Right ventricle myocardium superior (tissue), 1 donor: Measurements from ENCODE around the gene SLC16A4. TPM values are rescaled to one million over a fixed set of nuclear protein-coding genes. Genes with fewer than 3 reads are reported as not detected.
"Not testable (repeated sequence)": the region's sequence is repeated elsewhere in the genome, so short reads cannot be mapped to it uniquely, and the experiment has no call there.

Experiments used
- ATAC-seq: fragments of 200-7000 bp; cut with Tn5 transposase; one replicate; pipeline ENCODE4 v1.9.1; 2020; ENCODE audit warnings: mild to moderate bottlenecking; ENCODE audit not compliant: poor library complexity
- DNase-seq: peaks from one replicate; pipeline ENCODE4 v3.0.0-alpha.2; 2020
- intact Hi-C: fragments of 100-400 bp; cut with DNase I; formaldehyde crosslinking; loops from one replicate; pipeline ENCODE4 v1.11.2; 2022
- long read RNA-seq: library from polyadenylated mRNA; unstranded; transcript quantifications from one replicate; pipeline ENCODE4 v2.0.0, GENCODE V29; 2021
- total RNA-seq: library from RNA; stranded (reverse); fragmentation: NEBNext Ultra II Directional; extraction: Animal tissue kit (Norgen Biotek cat#: 25700); gene quantifications from one replicate; pipeline ENCODE4 v1.2.1, GENCODE V29; 2021
- donor health status: DM: no; HTN: yes; CAD: no; lungs with severe emphysema.

Gene SLC16A4
- total RNA-seq, result 3.4 TPM
- long read RNA-seq, partial matches to known transcripts, result 0 of 5 reads
- long read RNA-seq, other reads (novel, unspliced or antisense), result 0 of 5 reads

GRCh38 chr1:110390692-110391245 is at the start of gene SLC16A4:
Gene SLC16A4 (minus strand): TSS chr1:110391026. CDS start chr1:110389323, 1,703 bp downstream.
- ATAC-seq (peak; percentile 78), DNase-seq (no peak)
- intact Hi-C loops, result no loop called here

GRCh38 chr1:110439873-110440272 is 49.0 kb upstream of the SLC16A4 start:
- intact Hi-C loops, DNase-seq, ATAC-seq: not testable (repeated sequence)

DNA sequence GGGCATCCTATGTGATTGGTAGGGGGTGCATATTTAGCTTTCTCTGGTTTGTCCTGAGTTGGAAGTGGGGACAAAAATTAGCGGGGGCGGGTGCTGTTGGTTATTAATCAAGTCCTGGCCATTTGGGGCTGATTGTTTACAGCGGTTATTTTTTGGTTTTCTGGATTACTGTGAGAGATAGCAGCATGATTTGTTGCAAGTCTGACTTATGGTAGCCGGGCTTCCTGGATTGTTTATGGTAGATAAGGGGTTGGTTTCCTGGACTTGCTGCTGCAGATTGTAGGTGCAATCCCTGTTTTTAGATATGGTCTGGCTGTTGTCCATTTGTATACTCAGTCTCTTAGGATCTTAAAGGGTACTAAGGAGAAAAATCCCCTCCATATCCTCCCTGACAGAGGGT is 48.1 kb upstream of the SLC16A4 start:
- DNase-seq, result no peak
- intact Hi-C loops, result no loop called here
- no peak for ATAC-seq

- ATAC-seq, DNase-seq, intact Hi-C loops: not testable (repeated sequence)
Measured at GRCh38 chr1:110437645-110438299, 46.9 kb upstream of the SLC16A4 start.

- DNase-seq (no peak), ATAC-seq (no peak)
- intact Hi-C loops, result no loop called here
Measured at GRCh38 chr1:110436635-110437034, 45.8 kb upstream of the SLC16A4 start.

- peak; percentile 59 for ATAC-seq
- intact Hi-C loops, result no loop called here
- no peak for DNase-seq
Measured at GRCh38 chr1:110434946-110435345, 44.1 kb upstream of the SLC16A4 start.

- peak; percentile 95 for ATAC-seq
- intact Hi-C loops, result no loop called here
- peak; percentile 63 for DNase-seq
Measured at GRCh38 chr1:110433803-110434202, 43.0 kb upstream of the SLC16A4 start.

DNA sequence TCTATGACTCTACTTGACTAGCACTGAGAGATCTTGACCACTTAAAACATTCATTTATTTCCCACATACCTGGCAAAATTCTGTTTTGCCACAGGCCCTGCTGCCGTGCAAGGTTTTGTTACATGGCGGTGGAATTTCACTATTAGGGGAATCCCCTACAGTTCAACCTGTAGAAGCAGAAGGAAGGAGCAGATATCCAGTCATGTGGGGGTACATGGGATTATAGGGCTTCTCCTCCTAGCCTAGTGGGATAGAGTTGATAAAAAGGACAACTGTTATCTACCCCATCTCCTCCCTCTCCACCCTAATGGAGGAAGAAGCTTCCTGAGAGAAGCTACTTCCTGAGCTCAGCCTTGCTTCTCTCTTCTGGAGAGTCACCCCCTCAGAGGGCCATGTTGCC is 42.4 kb upstream of the SLC16A4 start:
- ATAC-seq (no peak), DNase-seq (no peak)
- intact Hi-C loops, result no loop called here

DNA sequence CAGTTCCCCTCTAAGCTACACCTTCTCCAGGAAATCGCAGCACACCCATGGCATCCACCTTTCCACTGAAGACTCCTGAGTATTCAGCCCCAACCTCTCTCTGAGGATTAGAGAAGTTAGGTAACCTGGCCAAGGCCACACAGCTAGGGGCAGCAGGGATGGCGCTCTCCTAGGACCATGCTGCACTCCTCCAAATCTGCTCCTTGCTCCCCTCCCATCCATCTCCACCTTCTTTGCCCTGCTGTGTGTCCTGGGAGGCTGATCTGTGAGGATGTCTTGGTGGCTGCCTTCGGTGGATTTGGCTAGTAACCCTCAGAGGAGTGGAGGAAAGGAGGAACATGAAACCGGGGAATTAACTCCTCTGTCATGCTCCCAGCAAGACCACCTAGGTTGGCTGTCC is 40.1 kb upstream of the SLC16A4 start:
- intact Hi-C loops, result no loop called here
- DNase-seq (no peak), ATAC-seq (no peak)

DNA sequence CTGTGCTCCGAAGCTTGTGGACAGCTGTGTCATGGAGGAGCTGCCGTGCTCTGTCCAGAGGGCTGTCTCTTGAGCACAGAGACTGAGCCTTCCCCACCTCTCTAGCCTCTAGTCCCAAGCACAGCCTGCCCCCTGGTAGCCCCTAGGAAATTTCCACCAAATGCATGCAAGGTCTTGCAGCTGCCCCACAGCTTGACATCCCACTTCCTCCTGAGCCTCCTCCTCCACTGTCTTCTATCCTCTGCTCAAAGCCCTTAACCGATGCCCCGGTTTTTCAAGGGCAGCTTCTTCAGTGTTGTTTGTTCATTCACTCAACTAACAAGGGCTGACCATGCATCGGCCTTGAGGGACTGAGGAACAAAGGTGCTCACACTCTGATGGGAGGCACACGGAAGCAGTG is 39.5 kb upstream of the SLC16A4 start:
- intact Hi-C loops, result no loop called here
- ATAC-seq (no peak), DNase-seq (no peak)

DNA sequence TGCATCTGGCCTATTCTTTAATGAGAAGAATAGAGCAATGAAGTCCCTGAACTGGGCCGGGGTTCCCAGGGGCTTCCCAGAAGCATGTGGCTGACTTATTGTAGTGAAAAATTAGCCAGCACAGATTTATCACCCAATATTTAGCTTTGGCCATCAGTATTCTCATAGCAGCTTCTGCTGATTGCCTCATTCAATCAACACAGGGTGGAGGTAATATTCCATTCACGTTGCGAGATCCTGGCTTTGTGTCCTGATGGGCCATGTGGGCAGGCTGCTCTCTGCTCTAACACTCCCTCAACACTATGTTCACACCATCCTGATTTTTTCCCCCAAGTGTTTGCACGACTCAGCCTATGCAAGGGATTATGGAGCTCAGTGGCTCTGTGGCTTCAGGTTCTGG is 38.1 kb upstream of the SLC16A4 start:
- DNase-seq, result no peak
- ATAC-seq, result no peak
- intact Hi-C loops, result no loop called here

DNA sequence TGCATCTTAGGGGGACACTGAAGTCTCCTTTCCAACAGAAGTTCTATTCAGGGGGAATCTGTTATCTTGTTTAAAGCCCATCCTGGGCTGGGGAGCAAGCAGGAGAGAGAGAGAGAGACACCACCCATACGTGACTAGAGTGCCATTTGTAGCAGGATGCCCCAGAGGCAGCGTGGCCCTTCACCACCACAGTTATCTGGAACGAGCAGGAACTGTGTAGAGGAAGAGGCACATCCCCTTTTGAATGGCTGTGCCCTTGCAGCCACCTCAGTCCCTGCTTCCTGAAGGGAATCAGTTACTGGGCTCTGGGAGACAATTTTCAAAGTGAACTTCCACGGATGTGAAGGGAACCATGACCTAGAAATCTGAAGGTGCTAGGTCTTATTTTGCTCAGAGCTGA is 36.0 kb upstream of the SLC16A4 start:
- intact Hi-C loops, result no loop called here
- ATAC-seq, result no peak

GRCh38 chr1:110425612-110426152 is 34.9 kb upstream of the SLC16A4 start:
- intact Hi-C loops, result no loop called here
- DNase-seq (peak; percentile 81), ATAC-seq (peak; percentile 77)

More for the DNA sequence above, 36.0 kb upstream of the SLC16A4 start:
- DNase-seq, result no peak

GRCh38 chr1:110424699-110425611 is 34.1 kb upstream of the SLC16A4 start:
- peak; percentile 66 for ATAC-seq
- DNase-seq, result no peak
- intact Hi-C loops, result no loop called here

- intact Hi-C loops, result no loop called here
- ATAC-seq (no peak), DNase-seq (no peak)
Measured at GRCh38 chr1:110420874-110421793, 30.3 kb upstream of the SLC16A4 start.

DNA sequence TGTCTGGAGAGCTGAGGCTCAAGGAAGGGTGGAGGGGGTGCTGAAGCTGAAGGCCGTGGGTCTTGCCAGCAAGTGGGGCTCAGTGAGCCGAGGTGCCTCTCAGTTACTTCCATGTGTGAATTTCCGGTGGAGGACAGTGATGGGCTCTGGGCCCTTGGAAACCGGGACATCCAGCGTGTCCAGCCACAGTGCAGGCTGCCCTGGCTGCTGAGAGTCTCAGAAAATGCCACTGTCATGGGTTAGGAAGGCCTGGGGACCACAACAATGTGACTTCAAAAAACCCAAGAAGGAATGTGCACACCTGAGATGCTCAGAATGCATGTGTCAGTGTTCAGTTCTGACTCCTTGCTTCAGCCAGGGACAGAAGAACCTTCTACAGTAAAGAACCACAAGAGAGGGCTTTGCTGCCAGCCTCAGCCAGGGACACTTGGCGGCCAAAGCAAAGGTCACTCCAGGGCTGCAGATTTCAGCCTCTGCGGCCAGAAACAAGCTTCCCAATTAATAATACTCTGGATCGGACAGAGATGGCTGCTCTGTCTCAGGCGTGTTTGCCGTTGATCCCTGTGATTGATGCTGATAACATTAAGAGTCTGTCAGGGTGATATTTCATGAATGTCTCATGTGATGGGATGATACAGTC is 29.3 kb upstream of the SLC16A4 start:
- intact Hi-C loops, result no loop called here
- no peak for ATAC-seq
- no peak for DNase-seq

GRCh38 chr1:110418729-110419128 is 27.9 kb upstream of the SLC16A4 start:
- DNase-seq (no peak), ATAC-seq (no peak)
- intact Hi-C loops, result loop anchor here (10.0 kb wide), 1 partner anchor 76 kb away; no protein-coding TSS in a partner anchor

- DNase-seq, ATAC-seq: not testable (repeated sequence)
- intact Hi-C loops, result loop anchor here (2.0 to 10.0 kb wide), 2 partner anchors 48 to 82 kb away; no protein-coding TSS in a partner anchor
Measured at GRCh38 chr1:110413045-110413444, 22.2 kb upstream of the SLC16A4 start.
